Lung (tissue), 12 donors: ENCODE measurements around the gene EGFR. TPM values are rescaled to one million over a fixed set of nuclear protein-coding genes. Genes with fewer than 3 reads are reported as not detected.

Source experiments
- ATAC-seq: fragments of 200-7000 bp; cut with Tn5 transposase; one replicate; pipeline ENCODE4 v1.9.1; 2020; ENCODE audit warnings: moderate number of reproducible peaks; ENCODE audit not compliant: insufficient read depth, low FRiP score
- DNase-seq, 3 donors: peaks; one replicate each; pipeline ENCODE4 v3.0.0-alpha.2; 2013 to 2017
- H3K27ac ChIP-seq, 2 donors: one replicate each; pipeline ENCODE4 v1.5.1; 2013; ENCODE audit warnings: mild to moderate bottlenecking in 2 of 2, moderate library complexity in 2 of 2, control low read depth in 1 of 2, inconsistent platforms in 1 of 2, low read depth in 1 of 2, low read length in 1 of 2
- H3K27me3 ChIP-seq, 3 donors: one replicate each; pipeline ENCODE4 v1.5.1; 2013; ENCODE audit warnings: low read length in 2 of 3; ENCODE audit not compliant: control insufficient read depth in 3 of 3, insufficient read depth in 3 of 3
- H3K36me3 ChIP-seq, 4 donors: one replicate each; pipeline ENCODE4 v1.5.1; 2013; ENCODE audit warnings: low read length in 4 of 4, mild to moderate bottlenecking in 1 of 4, moderate library complexity in 1 of 4; ENCODE audit not compliant: control insufficient read depth in 4 of 4, insufficient read depth in 4 of 4
- H3K4me1 ChIP-seq, 5 donors: one replicate each; pipeline ENCODE4 v1.5.1; 2013; ENCODE audit warnings: low read length in 5 of 5, mild to moderate bottlenecking in 2 of 5, moderate library complexity in 1 of 5; ENCODE audit not compliant: control insufficient read depth in 5 of 5, insufficient read depth in 5 of 5
- H3K4me3 ChIP-seq: one replicate; pipeline ENCODE4 v1.5.1; 2013; ENCODE audit warnings: mild to moderate bottlenecking, control low read depth, moderate library complexity
- H3K9ac ChIP-seq, 2 donors: one replicate each; pipeline ENCODE4 v1.5.1; 2013; ENCODE audit warnings: low read length in 2 of 2, control low read depth in 1 of 2; ENCODE audit not compliant: insufficient read depth in 1 of 2
- H3K9me3 ChIP-seq, 4 donors: one replicate each; pipeline ENCODE4 v1.5.1; 2013; ENCODE audit warnings: low read length in 3 of 4, mild to moderate bottlenecking in 1 of 4, moderate library complexity in 1 of 4; ENCODE audit not compliant: control insufficient read depth in 4 of 4, insufficient read depth in 3 of 4
- WGBS, 2 donors: extraction: QIAGEN DNeasy Blood & Tissue Kit; methylation state at CpG; one replicate each; pipeline ENCODE4 v1.1.7; 2013; 5-methylcytosine and 5-hydroxymethylcytosine counted together
- polyA plus RNA-seq, 2 donors: library from polyadenylated mRNA; stranded (reverse); fragments of 200-250 nt; gene quantifications; one replicate each; pipeline ENCODE4 v1.2.1, GENCODE V29; 2013
- total RNA-seq, 2 donors: library from RNA; depleted of rRNA in 1 of 2; stranded (reverse); fragments of >200 nt in 1 of 2; gene quantifications; one replicate each; pipeline ENCODE4 v1.2.1, GENCODE V29; 2014 to 2021
- TF ChIP-seq, protein P1 (sequence below): IDR thresholded peaks from 2 replicates; pipeline ENCODE4 v1.5.1; 2012; ENCODE audit warnings: mild to moderate bottlenecking; ENCODE audit errors: control extremely low read depth, extremely low read depth
- donor health status: control.
- donor health status: control.
- donor health status: Bipolar disorder and iron deficiency.
- donor health status: healthy.
- donor health status: DM: yes; HTN: yes; CAD: no.

Gene EGFR
- total and polyA plus RNA-seq, 4 donors, result 11.6 to 78.7 (median 37.1) TPM

DNA sequence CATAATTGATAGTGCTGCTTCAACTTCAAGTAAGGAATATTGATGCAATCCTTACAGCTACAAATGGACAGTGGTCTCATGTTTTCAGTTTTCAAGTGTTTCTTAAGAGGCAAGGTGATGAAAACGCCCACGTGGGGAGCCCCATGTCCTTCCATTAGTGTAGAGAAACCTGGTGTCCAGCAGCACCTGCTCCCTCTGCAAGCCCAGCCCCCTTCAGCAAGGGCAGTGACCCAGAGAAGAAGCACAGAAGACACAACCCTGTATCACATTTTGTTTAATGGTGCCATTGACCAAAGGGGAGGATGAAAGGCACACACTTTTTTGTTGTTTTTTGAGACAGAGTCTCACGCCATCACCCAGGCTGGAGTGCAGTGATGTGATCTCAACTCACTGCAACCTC is 143.7 kb downstream of the EGFR start:
- peaks cover 2 to 45% (median 34%) of the 10 kb centered on the region in 4 donors for H3K36me3 ChIP-seq
- no peaks in the 10 kb centered on the region for H3K9me3 ChIP-seq
- DNase-seq (no peak), ATAC-seq (no peak)
- H3K4me3 ChIP-seq, result no peak overlapping the region
- peaks cover 0 to 8% (median 4%) of the 10 kb centered on the region in 5 donors for H3K4me1 ChIP-seq
- 91 to 92% methylated on average over 3 of the region's 3 CpGs for WGBS, 2 donors
- TF ChIP-seq, protein P1, sequence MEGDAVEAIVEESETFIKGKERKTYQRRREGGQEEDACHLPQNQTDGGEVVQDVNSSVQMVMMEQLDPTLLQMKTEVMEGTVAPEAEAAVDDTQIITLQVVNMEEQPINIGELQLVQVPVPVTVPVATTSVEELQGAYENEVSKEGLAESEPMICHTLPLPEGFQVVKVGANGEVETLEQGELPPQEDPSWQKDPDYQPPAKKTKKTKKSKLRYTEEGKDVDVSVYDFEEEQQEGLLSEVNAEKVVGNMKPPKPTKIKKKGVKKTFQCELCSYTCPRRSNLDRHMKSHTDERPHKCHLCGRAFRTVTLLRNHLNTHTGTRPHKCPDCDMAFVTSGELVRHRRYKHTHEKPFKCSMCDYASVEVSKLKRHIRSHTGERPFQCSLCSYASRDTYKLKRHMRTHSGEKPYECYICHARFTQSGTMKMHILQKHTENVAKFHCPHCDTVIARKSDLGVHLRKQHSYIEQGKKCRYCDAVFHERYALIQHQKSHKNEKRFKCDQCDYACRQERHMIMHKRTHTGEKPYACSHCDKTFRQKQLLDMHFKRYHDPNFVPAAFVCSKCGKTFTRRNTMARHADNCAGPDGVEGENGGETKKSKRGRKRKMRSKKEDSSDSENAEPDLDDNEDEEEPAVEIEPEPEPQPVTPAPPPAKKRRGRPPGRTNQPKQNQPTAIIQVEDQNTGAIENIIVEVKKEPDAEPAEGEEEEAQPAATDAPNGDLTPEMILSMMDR, result no peak
- H3K27me3 ChIP-seq, result no peaks in the 10 kb centered on the region
- no peak overlapping the region for H3K27ac ChIP-seq
- H3K9ac ChIP-seq, result no peak overlapping the region

DNA sequence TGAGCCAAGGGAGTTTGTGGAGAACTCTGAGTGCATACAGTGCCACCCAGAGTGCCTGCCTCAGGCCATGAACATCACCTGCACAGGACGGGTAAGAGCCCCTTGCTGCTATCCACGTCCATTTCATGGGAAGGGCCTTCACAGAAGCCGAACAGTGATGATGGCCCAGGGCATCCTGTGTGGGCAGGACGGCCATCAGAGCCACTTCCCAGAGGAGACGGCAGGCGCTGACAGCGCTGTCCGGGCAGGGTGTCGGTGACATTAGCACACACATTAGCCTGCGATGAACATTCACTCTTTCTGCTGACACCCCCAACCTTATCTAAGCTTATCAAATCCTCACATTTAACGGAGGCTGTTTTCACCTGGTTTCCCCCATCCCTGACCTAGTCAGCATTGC is 144.9 kb downstream of the EGFR start:
- Histone ChIP-seq H3K27me3 (no peaks in the 10 kb centered on the region), H3K9ac (no peak overlapping the region), H3K27ac (no peak overlapping the region), H3K9me3 (no peaks in the 10 kb centered on the region), H3K36me3 (peaks cover 0 to 37% (median 29%) of the 10 kb centered on the region in 4 donors), H3K4me3 (no peak overlapping the region), H3K4me1 (peaks cover 0 to 4% (median 0%) of the 10 kb centered on the region in 5 donors)
- 90% methylated on average over 11 of the region's 11 CpGs for WGBS, 2 donors
- ATAC-seq (no peak), DNase-seq (no peak)
- TF ChIP-seq, protein P1, result no peak

DNA sequence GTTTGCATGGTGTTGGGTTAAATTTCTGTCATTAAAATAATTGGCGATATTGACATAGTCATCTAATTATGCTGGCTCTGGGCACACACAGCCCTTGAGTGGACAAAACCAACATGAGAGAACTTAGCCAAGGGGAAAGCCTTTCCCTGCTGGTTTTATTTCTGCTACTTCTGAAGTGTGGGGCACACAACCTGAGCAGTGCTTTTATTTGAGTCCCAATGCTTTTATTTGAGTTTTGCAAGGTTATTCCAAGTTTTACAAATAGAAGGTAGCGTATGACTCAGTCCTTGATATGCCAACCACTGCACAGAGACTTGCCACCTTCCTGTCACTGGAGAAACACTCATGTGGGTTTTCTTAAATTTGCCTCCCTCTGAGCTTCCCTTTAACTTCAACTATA is 145.7 kb downstream of the EGFR start:
- no peaks in the 10 kb centered on the region for H3K27me3 ChIP-seq
- peak; percentile 56 for ATAC-seq
- TF ChIP-seq, protein P1, result no peak

More for the DNA sequence above, 145.7 kb downstream of the EGFR start:
- DNase-seq, result no peak
- no peak overlapping the region for H3K4me3 ChIP-seq
- H3K27ac ChIP-seq, result peak overlapping the region in 1 of 2 donors; percentile 21
- H3K9ac ChIP-seq, result no peak overlapping the region
- H3K36me3 ChIP-seq, result peaks cover 0 to 32% (median 23%) of the 10 kb centered on the region in 4 donors
- H3K4me1 ChIP-seq, result peaks cover 0 to 4% (median 0%) of the 10 kb centered on the region in 5 donors
- 71 to 86% methylated on average over 2 of the region's 2 CpGs for WGBS, 2 donors
- H3K9me3 ChIP-seq, result no peaks in the 10 kb centered on the region
